Thyroid gland (tissue), 4 donors: ENCODE measurements around the gene OSBPL3. TPM values are rescaled to one million over a fixed set of nuclear protein-coding genes. Genes with fewer than 3 reads are reported as not detected.

ENCODE experiments used
- DNase-seq, 2 donors: peaks; one replicate each; pipeline ENCODE4 v3.0.0-alpha.2; 2019
- H3K27ac ChIP-seq, 3 donors: fragments of 200-600 bp; sonication (generic); 1 replicate in 2 of 3; 2 replicates in 1 of 3; pipeline ENCODE4 v1.5.1; 2016 to 2019; ENCODE audit warnings: mild to moderate bottlenecking in 1 of 3, moderate library complexity in 1 of 3
- H3K27me3 ChIP-seq: fragments of 200-600 bp; sonication (generic); one replicate; pipeline ENCODE4 v1.5.1; 2019
- H3K36me3 ChIP-seq, 2 donors: fragments of 200-600 bp; sonication (generic); one replicate each; pipeline ENCODE4 v1.5.1; 2016 to 2019
- H3K4me1 ChIP-seq, 2 donors: fragments of 200-600 bp; sonication (generic); one replicate each; pipeline ENCODE4 v1.5.1; 2017 to 2019
- H3K4me3 ChIP-seq, 3 donors: fragments of 200-600 bp; sonication (generic); replicated peaks in 1 of 3; 1 replicate in 2 of 3; 2 replicates in 1 of 3; pipeline ENCODE4 v1.5.1; 2016; ENCODE audit warnings: mild to moderate bottlenecking in 1 of 3
- H3K9me3 ChIP-seq: fragments of 200-600 bp; sonication (generic); one replicate; pipeline ENCODE4 v1.5.1; 2017
- CTCF ChIP-seq, 6 experiments: fragments of 200-600 bp in 3 of 6; fragments of 450-650 bp in 3 of 6; sonication (generic) in 3 of 6; IDR thresholded peaks; one replicate each; pipeline ENCODE4 v1.5.1; 2016 to 2019; ENCODE audit warnings: antibody characterized with exemption in 6 of 6, mild to moderate bottlenecking in 2 of 6, inconsistent platforms in 1 of 6, moderate library complexity in 1 of 6
- POLR2A ChIP-seq, 2 donors: fragments of 450-650 bp; IDR thresholded peaks; one replicate each; pipeline ENCODE4 v1.6.1; 2017; ENCODE audit warnings: antibody characterized with exemption in 2 of 2, mild to moderate bottlenecking in 2 of 2, moderate library complexity in 1 of 2
- WGBS, 2 donors: methylation state at CpG; one replicate each; pipeline ENCODE4 v1.1.5; 2017; 5-methylcytosine and 5-hydroxymethylcytosine counted together
- intact Hi-C: fragments of 100-400 bp; cut with DNase I; formaldehyde crosslinking; loops from one replicate; pipeline ENCODE4 v1.15.1; 2023
- total RNA-seq, 4 donors: library from RNA; depleted of rRNA; stranded (reverse); fragments of >200 nt; gene quantifications; one replicate each; pipeline ENCODE4 v1.2.3, GENCODE V29; 2016

The OSBPL3 gene
- total RNA-seq, 4 donors from 2014 or later: 22.1 to 41.7 (median 34.3) TPM

- 90 to 92% methylated on average over 3 of the region's 3 CpGs for WGBS, 2 donors
- intact Hi-C loops: no loop called here
- no peak overlapping the region for H3K4me3 ChIP-seq
- no peaks in the 10 kb centered on the region for H3K27me3 ChIP-seq
- DNase-seq: no peak
- no peaks in the 10 kb centered on the region for H3K9me3 ChIP-seq
- peaks cover 0 to under 1% of the 10 kb centered on the region in 2 donors for H3K36me3 ChIP-seq
- no peaks in the 10 kb centered on the region for H3K4me1 ChIP-seq
- TF ChIP-seq POLR2A (IDR thresholded peaks at IDR 0.05) (no peak), CTCF (IDR thresholded peaks at IDR 0.05) (no peak)
- no peak overlapping the region for H3K27ac ChIP-seq
These were observed 144.3 kb downstream of the OSBPL3 start for GRCh38 chr7:24835643-24836042.

GRCh38 chr7:24834128-24834798 is 145.7 kb downstream of the OSBPL3 start:
- H3K27ac ChIP-seq: no peak overlapping the region
- H3K9me3 ChIP-seq: no peaks in the 10 kb centered on the region
- peaks cover 0 to 5% of the 10 kb centered on the region in 2 donors for H3K36me3 ChIP-seq

GRCh38 chr7:24833549-24833948 is 146.4 kb downstream of the OSBPL3 start:
- no peaks in the 10 kb centered on the region for H3K27me3 ChIP-seq
- intact Hi-C loops: no loop called here
- no peaks in the 10 kb centered on the region for H3K4me1 ChIP-seq
- H3K4me3 ChIP-seq: no peak overlapping the region
- WGBS, 2 donors: 79% methylated on average over 5 of the region's 5 CpGs
- no peak for TF ChIP-seq POLR2A (IDR thresholded peaks at IDR 0.05)
- TF ChIP-seq CTCF (IDR thresholded peaks at IDR 0.05): no peak
- H3K9me3 ChIP-seq: no peaks in the 10 kb centered on the region
- DNase-seq: no peak
- peaks cover 0 to 5% of the 10 kb centered on the region in 2 donors for H3K36me3 ChIP-seq
- no peak overlapping the region for H3K27ac ChIP-seq

More at GRCh38 chr7:24834128-24834798, 145.7 kb downstream of the OSBPL3 start:
- no peak for DNase-seq
- intact Hi-C loops: no loop called here
- Histone ChIP-seq H3K4me3 (no peak overlapping the region), H3K4me1 (no peaks in the 10 kb centered on the region), H3K27me3 (no peaks in the 10 kb centered on the region)
- TF ChIP-seq POLR2A (IDR thresholded peaks at IDR 0.05) (no peak), CTCF (IDR thresholded peaks at IDR 0.05) (no peak)
- WGBS, 2 donors: 90 to 92% methylated on average over 21 to 25 of the region's 25 CpGs

DNA sequence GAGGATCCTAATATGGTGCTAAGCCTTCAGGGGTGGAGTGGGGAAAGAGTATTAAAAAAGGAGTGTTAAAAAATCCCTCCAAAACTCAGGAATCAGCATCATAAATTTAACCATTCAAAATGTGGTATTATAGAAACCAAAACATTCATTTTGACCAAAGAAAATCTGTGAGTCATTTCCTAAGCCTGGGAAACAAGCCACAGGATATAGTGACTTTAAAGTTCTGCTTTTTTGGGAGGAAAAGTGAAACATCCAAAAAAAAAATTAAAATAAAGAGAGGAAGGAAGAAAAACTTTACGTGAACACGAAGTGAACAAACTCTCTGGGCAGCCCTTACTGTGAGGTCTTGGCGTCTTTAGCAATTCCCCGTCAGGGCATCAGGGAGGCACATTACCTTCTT is 148.7 kb downstream of the OSBPL3 start:
- Histone ChIP-seq H3K4me3 (no peak overlapping the region), H3K27ac (no peak overlapping the region), H3K36me3 (peaks cover 0 to 5% of the 10 kb centered on the region in 2 donors), H3K4me1 (peaks cover 0 to 3% of the 10 kb centered on the region in 2 donors), H3K27me3 (no peaks in the 10 kb centered on the region), H3K9me3 (no peaks in the 10 kb centered on the region)
- WGBS, 2 donors: 73 to 88% methylated on average over 4 of the region's 4 CpGs
- no peak for DNase-seq
- intact Hi-C loops: no loop called here
- TF ChIP-seq CTCF (IDR thresholded peaks at IDR 0.05): no peak
- no peak for TF ChIP-seq POLR2A (IDR thresholded peaks at IDR 0.05)

- H3K9me3 ChIP-seq: no peaks in the 10 kb centered on the region
- intact Hi-C loops: no loop called here
- peaks cover 0 to 5% of the 10 kb centered on the region in 2 donors for H3K36me3 ChIP-seq
- DNase-seq: no peak
- no peak overlapping the region for H3K27ac ChIP-seq
- TF ChIP-seq CTCF (IDR thresholded peaks at IDR 0.05) (no peak), POLR2A (IDR thresholded peaks at IDR 0.05) (no peak)
- 89% methylated on average over 9 of the region's 9 CpGs for WGBS, 2 donors
- no peak overlapping the region for H3K4me3 ChIP-seq
- H3K27me3 ChIP-seq: no peaks in the 10 kb centered on the region
- H3K4me1 ChIP-seq: peaks cover 0 to 9% of the 10 kb centered on the region in 2 donors
These were observed 149.4 kb downstream of the OSBPL3 start for GRCh38 chr7:24830440-24831050.
